Thyroid gland (tissue), 4 donors: ENCODE measurements around the gene ASB10.

ENCODE experiments used
- CTCF ChIP-seq, 6 experiments: fragments of 200-600 bp in 3 of 6; fragments of 450-650 bp in 3 of 6; sonication (generic) in 3 of 6; IDR thresholded peaks; one replicate each; pipeline ENCODE4 v1.5.1; 2016 to 2019; ENCODE audit warnings: antibody characterized with exemption in 6 of 6, mild to moderate bottlenecking in 2 of 6, inconsistent platforms in 1 of 6, moderate library complexity in 1 of 6
- POLR2A ChIP-seq, 2 donors: fragments of 450-650 bp; IDR thresholded peaks; one replicate each; pipeline ENCODE4 v1.6.1; 2017; ENCODE audit warnings: antibody characterized with exemption in 2 of 2, mild to moderate bottlenecking in 2 of 2, moderate library complexity in 1 of 2

- TF ChIP-seq CTCF (IDR thresholded peaks at IDR 0.05) (no peak), POLR2A (IDR thresholded peaks at IDR 0.05) (no peak)
Observed at GRCh38 chr7:151202836-151203235, 15.8 kb upstream of the ASB10 start.
